ENCODE results near the gene FUS.
"Not testable (repeated sequence)": the region's sequence is repeated elsewhere in the genome, so short reads cannot be mapped to it uniquely, and the experiment has no call there.

The FUS gene

DNA sequence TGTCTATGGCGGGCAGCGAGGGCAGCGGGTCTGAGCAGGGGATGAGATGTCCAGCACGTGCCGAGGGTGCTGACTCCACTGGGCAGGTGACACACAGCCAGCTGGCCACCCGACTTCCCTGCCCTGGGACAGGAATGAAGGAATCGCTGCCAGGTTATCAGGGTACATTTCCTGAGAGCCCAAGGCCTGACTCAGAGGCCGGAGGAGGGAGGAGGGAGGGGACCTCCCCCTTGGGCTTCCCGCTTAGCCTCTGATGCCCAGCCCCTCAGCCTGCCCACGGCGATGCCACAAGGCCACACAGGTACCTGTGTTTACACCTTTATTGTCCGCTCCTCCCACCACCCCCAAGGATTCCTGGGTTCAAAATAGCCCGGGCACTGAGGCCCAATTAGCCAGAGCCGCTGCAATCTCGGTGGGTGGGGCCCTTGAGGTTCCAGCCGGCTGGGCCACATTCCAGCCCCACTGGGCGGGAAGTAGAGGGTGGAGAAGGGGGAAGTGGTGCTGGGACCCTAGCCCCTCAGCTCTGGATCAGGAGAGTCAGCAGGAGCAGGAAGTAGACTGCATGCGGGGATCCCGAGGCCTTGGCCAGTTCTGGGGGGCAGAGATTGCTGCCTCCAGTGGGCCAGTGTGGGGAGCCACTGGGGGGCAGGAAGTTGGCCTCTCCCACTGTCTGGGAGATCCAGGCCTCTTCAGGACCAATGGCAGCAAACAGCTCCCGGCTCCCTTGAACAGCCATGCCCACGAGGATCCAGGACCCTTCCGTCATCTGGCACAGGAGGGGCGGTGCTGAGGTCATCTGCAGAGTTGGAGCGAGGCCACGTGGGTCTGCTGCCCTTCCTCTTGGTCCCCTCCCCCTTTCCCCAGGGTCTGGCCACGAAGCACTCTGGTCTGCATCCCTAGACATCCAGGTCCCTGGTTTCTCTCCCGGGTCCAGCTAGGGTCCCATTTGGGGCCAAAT lies 41.0 kb upstream of the FUS start:
- H3K4me1 Mint-ChIP-seq (ENCODE audit: low read depth) = peaks cover 14% of the 10 kb centered on the region
- no peaks in the 10 kb centered on the region for H3K36me3 Mint-ChIP-seq (ENCODE audit: low read depth)
- no peaks in the 10 kb centered on the region for H3K27me3 Mint-ChIP-seq
- no peak overlapping the region for H3K27ac Mint-ChIP-seq
- no peak for DNase-seq
- H3K4me3 Mint-ChIP-seq = no peak overlapping the region
- H3K9me3 Mint-ChIP-seq = no peaks in the 10 kb centered on the region

GRCh38 chr16:31141071-31141469 lies 38.9 kb upstream of the FUS start:
- not testable (repeated sequence) for H3K36me3 Mint-ChIP-seq (ENCODE audit: low read depth); H3K27me3 Mint-ChIP-seq; DNase-seq; H3K9me3 Mint-ChIP-seq; H3K4me3 Mint-ChIP-seq; H3K27ac Mint-ChIP-seq
- peaks cover 14% of the 10 kb centered on the region for H3K4me1 Mint-ChIP-seq (ENCODE audit: low read depth)

- peaks cover 14% of the 10 kb centered on the region for H3K4me1 Mint-ChIP-seq (ENCODE audit: low read depth)
- H3K27ac Mint-ChIP-seq = peak overlapping the region; percentile 92
- H3K9me3 Mint-ChIP-seq = no peaks in the 10 kb centered on the region
Measured at GRCh38 chr16:31141489-31142108, 38.3 kb upstream of the FUS start.

DNA sequence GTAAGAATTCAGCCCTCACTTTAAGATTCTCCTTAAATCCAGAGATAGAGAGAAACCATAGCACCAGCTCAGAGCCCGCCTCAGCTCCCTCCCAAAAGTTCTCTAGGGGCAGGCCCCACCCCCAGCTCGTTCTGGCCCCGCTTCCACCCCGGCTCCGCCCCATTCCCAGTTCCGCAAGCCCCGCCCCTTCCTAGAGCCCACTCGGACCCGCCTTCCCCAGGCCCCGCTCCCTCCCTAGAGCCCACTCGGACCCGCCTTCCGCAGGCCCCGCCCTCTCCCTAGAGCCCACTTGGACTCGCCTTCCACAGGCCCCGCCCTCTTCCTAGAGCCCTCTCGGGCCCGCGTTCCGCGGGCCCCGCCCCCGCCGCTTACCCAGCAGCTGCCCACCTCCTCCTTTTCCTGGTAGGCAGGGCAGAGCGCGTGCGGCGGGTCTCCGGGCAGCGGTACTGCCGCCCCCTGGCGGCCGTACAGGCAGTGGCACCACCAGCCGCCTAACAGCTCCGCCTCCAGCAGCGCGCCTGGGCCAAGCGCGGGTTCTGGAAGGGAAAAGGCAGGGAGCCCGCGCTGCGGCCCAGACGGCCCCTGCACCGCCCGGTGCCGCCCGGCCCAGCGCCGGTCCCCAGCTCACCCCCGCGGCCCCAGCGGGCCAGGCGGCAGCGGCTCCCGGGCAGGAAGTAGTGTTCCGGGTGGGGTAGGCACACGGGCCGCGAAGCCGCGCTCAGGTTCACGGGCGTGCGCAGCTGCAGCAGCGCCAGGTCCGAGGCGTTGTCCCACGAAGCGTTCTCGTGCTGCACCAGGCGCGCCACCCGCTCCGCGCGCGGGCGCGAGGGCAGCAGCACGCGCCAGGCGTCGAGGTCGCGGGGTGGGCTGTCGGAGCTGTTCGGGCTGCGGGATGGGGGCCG lies 37.6 kb upstream of the FUS start:
- H3K27ac Mint-ChIP-seq = peak overlapping the region; percentile 92
- H3K4me3 Mint-ChIP-seq = peak overlapping the region; percentile 73
- no peaks in the 10 kb centered on the region for H3K36me3 Mint-ChIP-seq (ENCODE audit: low read depth)
- DNase-seq = peak; percentile 99
- H3K9me3 Mint-ChIP-seq = no peaks in the 10 kb centered on the region
- peaks cover 14% of the 10 kb centered on the region for H3K4me1 Mint-ChIP-seq (ENCODE audit: low read depth)
- no peaks in the 10 kb centered on the region for H3K27me3 Mint-ChIP-seq

More at GRCh38 chr16:31141489-31142108, 38.3 kb upstream of the FUS start:
- Mint-ChIP-seq H3K36me3 (ENCODE audit: low read depth) (no peaks in the 10 kb centered on the region), H3K4me3 (peak overlapping the region; percentile 73), H3K27me3 (no peaks in the 10 kb centered on the region)
- DNase-seq = peak; percentile 48

DNA sequence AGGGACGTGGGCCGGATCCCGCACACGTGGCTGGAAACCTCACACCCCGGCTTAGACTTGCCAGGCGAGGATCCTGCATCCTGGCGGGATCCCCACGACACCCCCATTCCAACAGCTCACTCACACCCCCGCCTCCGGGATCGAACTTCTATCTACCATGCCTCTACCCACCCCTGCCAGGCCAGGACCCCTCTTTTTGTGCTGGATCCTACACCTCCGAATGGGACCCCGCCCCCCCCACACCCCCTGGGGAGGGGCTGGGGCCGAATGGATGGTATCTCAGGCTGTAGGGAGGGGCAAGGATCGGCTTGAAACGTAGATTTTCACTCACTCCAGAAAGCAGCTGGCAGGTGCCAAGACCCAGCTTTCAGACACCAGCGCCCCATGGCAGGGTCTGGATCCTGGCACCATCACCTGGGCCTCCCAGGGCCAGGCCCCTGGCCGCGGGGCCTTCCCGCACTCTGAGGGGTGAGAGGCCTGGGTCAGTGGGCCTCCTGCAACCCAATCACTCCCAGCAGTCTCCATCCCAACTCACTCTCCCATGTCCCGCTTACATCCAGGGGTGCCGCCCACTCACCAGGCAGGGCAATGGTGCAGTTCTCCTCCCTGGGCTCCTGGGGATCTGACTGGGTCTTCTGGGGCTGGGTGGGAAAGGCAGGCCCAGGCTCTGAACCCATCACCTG lies 36.8 kb upstream of the FUS start:
- peak overlapping the region; percentile 59 for H3K27ac Mint-ChIP-seq
- H3K36me3 Mint-ChIP-seq (ENCODE audit: low read depth) = no peaks in the 10 kb centered on the region
- H3K27me3 Mint-ChIP-seq = no peaks in the 10 kb centered on the region
- peaks cover 14% of the 10 kb centered on the region for H3K4me1 Mint-ChIP-seq (ENCODE audit: low read depth)
- H3K4me3 Mint-ChIP-seq = peak overlapping the region; percentile 23
- no peaks in the 10 kb centered on the region for H3K9me3 Mint-ChIP-seq
- no peak for DNase-seq

DNA sequence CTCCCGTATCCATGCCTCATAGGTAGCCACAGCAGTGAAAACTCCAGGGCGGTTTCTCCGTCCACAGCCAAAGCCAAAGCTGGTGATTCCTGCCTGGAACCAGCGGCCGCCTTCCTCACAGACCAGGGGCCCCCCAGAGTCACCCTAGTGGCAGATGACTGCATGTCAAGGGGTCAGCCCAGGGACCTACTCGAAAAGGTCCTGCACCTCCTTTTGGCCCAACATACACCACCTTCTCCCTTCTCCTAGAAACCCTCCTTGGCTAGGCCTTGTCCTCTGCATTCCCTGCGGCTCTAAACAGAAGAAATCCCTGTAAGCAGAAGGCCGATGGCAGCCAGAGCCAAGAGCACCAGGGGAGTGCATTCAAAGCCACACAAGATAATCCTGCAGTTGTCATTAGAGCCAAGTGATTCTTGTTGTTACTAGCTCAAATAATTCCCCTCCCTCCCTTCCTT lies 36.2 kb upstream of the FUS start:
- peaks cover 14% of the 10 kb centered on the region for H3K4me1 Mint-ChIP-seq (ENCODE audit: low read depth)
- H3K4me3 Mint-ChIP-seq = no peak overlapping the region
- H3K36me3 Mint-ChIP-seq (ENCODE audit: low read depth) = no peaks in the 10 kb centered on the region
- H3K9me3 Mint-ChIP-seq = no peaks in the 10 kb centered on the region
- peak overlapping the region; percentile 59 for H3K27ac Mint-ChIP-seq
- no peak for DNase-seq
- no peaks in the 10 kb centered on the region for H3K27me3 Mint-ChIP-seq

GRCh38 chr16:31144418-31144817 lies 35.5 kb upstream of the FUS start:
- not testable (repeated sequence) for H3K27ac Mint-ChIP-seq; H3K4me3 Mint-ChIP-seq; H3K9me3 Mint-ChIP-seq; DNase-seq; H3K36me3 Mint-ChIP-seq (ENCODE audit: low read depth); H3K27me3 Mint-ChIP-seq
- peaks cover 14% of the 10 kb centered on the region for H3K4me1 Mint-ChIP-seq (ENCODE audit: low read depth)

GRCh38 chr16:31145398-31145990 lies 34.4 kb upstream of the FUS start:
- no peak overlapping the region for H3K4me3 Mint-ChIP-seq
- H3K27ac Mint-ChIP-seq = no peak overlapping the region

GRCh38 chr16:31147574-31147973 lies 32.4 kb upstream of the FUS start:
- Mint-ChIP-seq H3K4me1 (ENCODE audit: low read depth) (peaks cover 6% of the 10 kb centered on the region), H3K27ac (no peak overlapping the region), H3K36me3 (ENCODE audit: low read depth) (no peaks in the 10 kb centered on the region), H3K9me3 (no peaks in the 10 kb centered on the region), H3K4me3 (no peak overlapping the region), H3K27me3 (no peaks in the 10 kb centered on the region)
- DNase-seq = no peak

More at GRCh38 chr16:31145398-31145990, 34.4 kb upstream of the FUS start:
- Mint-ChIP-seq H3K4me1 (ENCODE audit: low read depth) (peaks cover 14% of the 10 kb centered on the region), H3K27me3 (no peaks in the 10 kb centered on the region), H3K36me3 (ENCODE audit: low read depth) (no peaks in the 10 kb centered on the region), H3K9me3 (no peaks in the 10 kb centered on the region)
- DNase-seq = no peak

- Mint-ChIP-seq H3K4me3 (no peak overlapping the region), H3K4me1 (ENCODE audit: low read depth) (peaks cover 6% of the 10 kb centered on the region), H3K36me3 (ENCODE audit: low read depth) (no peaks in the 10 kb centered on the region), H3K9me3 (no peaks in the 10 kb centered on the region), H3K27ac (no peak overlapping the region), H3K27me3 (no peaks in the 10 kb centered on the region)
- no peak for DNase-seq
Measured at GRCh38 chr16:31148281-31148728, 31.6 kb upstream of the FUS start.

GRCh38 chr16:31148896-31149295 lies 31.0 kb upstream of the FUS start:
- H3K4me1 Mint-ChIP-seq (ENCODE audit: low read depth) = no peaks in the 10 kb centered on the region

GRCh38 chr16:31149332-31149731 lies 30.6 kb upstream of the FUS start:
- no peaks in the 10 kb centered on the region for H3K27me3 Mint-ChIP-seq
- no peaks in the 10 kb centered on the region for H3K36me3 Mint-ChIP-seq (ENCODE audit: low read depth)
- no peaks in the 10 kb centered on the region for H3K9me3 Mint-ChIP-seq

More at GRCh38 chr16:31148896-31149295, 31.0 kb upstream of the FUS start:
- DNase-seq = no peak
- Mint-ChIP-seq H3K9me3 (no peaks in the 10 kb centered on the region), H3K27ac (no peak overlapping the region), H3K4me3 (no peak overlapping the region), H3K36me3 (ENCODE audit: low read depth) (no peaks in the 10 kb centered on the region), H3K27me3 (no peaks in the 10 kb centered on the region)

More at GRCh38 chr16:31149332-31149731, 30.6 kb upstream of the FUS start:
- no peak for DNase-seq
- no peak overlapping the region for H3K27ac Mint-ChIP-seq
- H3K4me3 Mint-ChIP-seq = no peak overlapping the region
- H3K4me1 Mint-ChIP-seq (ENCODE audit: low read depth) = no peaks in the 10 kb centered on the region
